ENCODE results near the gene MRPL21.
"Not testable (repeated sequence)": the region's sequence is repeated elsewhere in the genome, so short reads cannot be mapped to it uniquely, and the experiment has no call there.

The MRPL21 gene

GRCh38 chr11:68856425-68857030, 47.1 kb downstream of the MRPL21 start:
- H3K27ac ChIP-seq (ENCODE audit: low read depth, low read length); H3K4me3 ChIP-seq (ENCODE audit: low read depth in 1 of 5, low read length in 5 of 5); H3K9me3 ChIP-seq (ENCODE audit: control insufficient read depth in 5 of 5, low read length in 5 of 5); H3K36me3 ChIP-seq (ENCODE audit: control insufficient read depth in 5 of 5, insufficient read depth in 5 of 5, low read length in 5 of 5); H3K9ac ChIP-seq (ENCODE audit: low read length in 5 of 5): not testable (repeated sequence)
- Histone ChIP-seq H3K4me1 (ENCODE audit: control insufficient read depth in 5 of 5, insufficient read depth in 5 of 5, low read length in 5 of 5) (peaks cover 0 to 26% (median 15%) of the 10 kb centered on the region in 5 donors), H3K27me3 (ENCODE audit: control insufficient read depth in 5 of 5, insufficient read depth in 4 of 5, low read length in 5 of 5) (peaks cover 0 to 13% (median 12%) of the 10 kb centered on the region in 5 donors)

- Histone ChIP-seq H3K9me3 (ENCODE audit: control insufficient read depth in 5 of 5, low read length in 5 of 5) (peaks cover 0 to 3% (median 0%) of the 10 kb centered on the region in 5 donors), H3K4me3 (ENCODE audit: low read depth in 1 of 5, low read length in 5 of 5) (peak overlapping the region; percentile 61 to 76 (median 67)), H3K4me1 (ENCODE audit: control insufficient read depth in 5 of 5, insufficient read depth in 5 of 5, low read length in 5 of 5) (peaks cover 0 to 26% (median 15%) of the 10 kb centered on the region in 5 donors), H3K9ac (ENCODE audit: low read length in 5 of 5) (peak overlapping the region in 3 of 5 donors; percentile 43 to 59 (median 58)), H3K27me3 (ENCODE audit: control insufficient read depth in 5 of 5, insufficient read depth in 4 of 5, low read length in 5 of 5) (peaks cover 0 to 15% (median 12%) of the 10 kb centered on the region in 5 donors), H3K36me3 (ENCODE audit: control insufficient read depth in 5 of 5, insufficient read depth in 5 of 5, low read length in 5 of 5) (no peaks in the 10 kb centered on the region), H3K27ac (ENCODE audit: low read depth, low read length) (peak overlapping the region; percentile 30)
Observed at GRCh38 chr11:68855205-68855981, 48.2 kb downstream of the MRPL21 start.

- H3K9ac ChIP-seq (ENCODE audit: low read length in 5 of 5): no peak overlapping the region
- H3K9me3 ChIP-seq (ENCODE audit: control insufficient read depth in 5 of 5, low read length in 5 of 5): peaks cover 0 to 3% (median 0%) of the 10 kb centered on the region in 5 donors
- H3K36me3 ChIP-seq (ENCODE audit: control insufficient read depth in 5 of 5, insufficient read depth in 5 of 5, low read length in 5 of 5): no peaks in the 10 kb centered on the region
- peaks cover 0 to 15% (median 12%) of the 10 kb centered on the region in 5 donors for H3K27me3 ChIP-seq (ENCODE audit: control insufficient read depth in 5 of 5, insufficient read depth in 4 of 5, low read length in 5 of 5)
- H3K4me1 ChIP-seq (ENCODE audit: control insufficient read depth in 5 of 5, insufficient read depth in 5 of 5, low read length in 5 of 5): peaks cover 0 to 26% (median 15%) of the 10 kb centered on the region in 5 donors
- H3K27ac ChIP-seq (ENCODE audit: low read depth, low read length): no peak overlapping the region
- H3K4me3 ChIP-seq (ENCODE audit: low read depth in 1 of 5, low read length in 5 of 5): peak overlapping the region in 2 of 5 donors; percentile 67 to 76
Observed at GRCh38 chr11:68854273-68854958, 49.2 kb downstream of the MRPL21 start.

- Histone ChIP-seq H3K9ac (ENCODE audit: low read length in 5 of 5) (no peak overlapping the region), H3K36me3 (ENCODE audit: control insufficient read depth in 5 of 5, insufficient read depth in 5 of 5, low read length in 5 of 5) (no peaks in the 10 kb centered on the region), H3K27ac (ENCODE audit: low read depth, low read length) (no peak overlapping the region), H3K4me3 (ENCODE audit: low read depth in 1 of 5, low read length in 5 of 5) (no peak overlapping the region), H3K9me3 (ENCODE audit: control insufficient read depth in 5 of 5, low read length in 5 of 5) (peaks cover 0 to 3% (median 0%) of the 10 kb centered on the region in 5 donors), H3K27me3 (ENCODE audit: control insufficient read depth in 5 of 5, insufficient read depth in 4 of 5, low read length in 5 of 5) (peaks cover 0 to 17% (median 12%) of the 10 kb centered on the region in 5 donors), H3K4me1 (ENCODE audit: control insufficient read depth in 5 of 5, insufficient read depth in 5 of 5, low read length in 5 of 5) (peaks cover 0 to 26% (median 22%) of the 10 kb centered on the region in 5 donors)
Observed at GRCh38 chr11:68852628-68853027, 51.0 kb downstream of the MRPL21 start.

- Histone ChIP-seq H3K27me3 (ENCODE audit: control insufficient read depth in 5 of 5, insufficient read depth in 4 of 5, low read length in 5 of 5) (peaks cover 0 to 14% (median 11%) of the 10 kb centered on the region in 5 donors), H3K4me3 (ENCODE audit: low read depth in 1 of 5, low read length in 5 of 5) (no peak overlapping the region), H3K36me3 (ENCODE audit: control insufficient read depth in 5 of 5, insufficient read depth in 5 of 5, low read length in 5 of 5) (no peaks in the 10 kb centered on the region), H3K9me3 (ENCODE audit: control insufficient read depth in 5 of 5, low read length in 5 of 5) (peaks cover 0 to 3% (median 0%) of the 10 kb centered on the region in 5 donors), H3K9ac (ENCODE audit: low read length in 5 of 5) (no peak overlapping the region), H3K27ac (ENCODE audit: low read depth, low read length) (no peak overlapping the region), H3K4me1 (ENCODE audit: control insufficient read depth in 5 of 5, insufficient read depth in 5 of 5, low read length in 5 of 5) (peaks cover 0 to 26% (median 18%) of the 10 kb centered on the region in 5 donors)
Observed at GRCh38 chr11:68848429-68848828, 55.2 kb downstream of the MRPL21 start.

GRCh38 chr11:68847395-68847794, 56.2 kb downstream of the MRPL21 start:
- no peaks in the 10 kb centered on the region for H3K9me3 ChIP-seq (ENCODE audit: control insufficient read depth in 5 of 5, low read length in 5 of 5)
- no peak overlapping the region for H3K27ac ChIP-seq (ENCODE audit: low read depth, low read length)
- H3K27me3 ChIP-seq (ENCODE audit: control insufficient read depth in 5 of 5, insufficient read depth in 4 of 5, low read length in 5 of 5): peaks cover 0 to 19% (median 15%) of the 10 kb centered on the region in 5 donors
- H3K4me3 ChIP-seq (ENCODE audit: low read depth in 1 of 5, low read length in 5 of 5): no peak overlapping the region
- H3K9ac ChIP-seq (ENCODE audit: low read length in 5 of 5): no peak overlapping the region
- peaks cover 0 to 35% (median 28%) of the 10 kb centered on the region in 5 donors for H3K4me1 ChIP-seq (ENCODE audit: control insufficient read depth in 5 of 5, insufficient read depth in 5 of 5, low read length in 5 of 5)
- no peaks in the 10 kb centered on the region for H3K36me3 ChIP-seq (ENCODE audit: control insufficient read depth in 5 of 5, insufficient read depth in 5 of 5, low read length in 5 of 5)

- peaks cover 0 to 50% (median 41%) of the 10 kb centered on the region in 5 donors for H3K4me1 ChIP-seq (ENCODE audit: control insufficient read depth in 5 of 5, insufficient read depth in 5 of 5, low read length in 5 of 5)
- no peak overlapping the region for H3K9ac ChIP-seq (ENCODE audit: low read length in 5 of 5)
- no peaks in the 10 kb centered on the region for H3K9me3 ChIP-seq (ENCODE audit: control insufficient read depth in 5 of 5, low read length in 5 of 5)
- no peaks in the 10 kb centered on the region for H3K36me3 ChIP-seq (ENCODE audit: control insufficient read depth in 5 of 5, insufficient read depth in 5 of 5, low read length in 5 of 5)
- peaks cover 0 to 20% (median 18%) of the 10 kb centered on the region in 5 donors for H3K27me3 ChIP-seq (ENCODE audit: control insufficient read depth in 5 of 5, insufficient read depth in 4 of 5, low read length in 5 of 5)
- H3K4me3 ChIP-seq (ENCODE audit: low read depth in 1 of 5, low read length in 5 of 5): no peak overlapping the region
- no peak overlapping the region for H3K27ac ChIP-seq (ENCODE audit: low read depth, low read length)
Observed at GRCh38 chr11:68845351-68846002, 58.2 kb downstream of the MRPL21 start.

GRCh38 chr11:68844801-68845200, 58.8 kb downstream of the MRPL21 start:
- Histone ChIP-seq H3K9ac (ENCODE audit: low read length in 5 of 5) (no peak overlapping the region), H3K27me3 (ENCODE audit: control insufficient read depth in 5 of 5, insufficient read depth in 4 of 5, low read length in 5 of 5) (peaks cover 0 to 19% (median 18%) of the 10 kb centered on the region in 5 donors), H3K4me1 (ENCODE audit: control insufficient read depth in 5 of 5, insufficient read depth in 5 of 5, low read length in 5 of 5) (peaks cover 0 to 57% (median 48%) of the 10 kb centered on the region in 5 donors), H3K27ac (ENCODE audit: low read depth, low read length) (no peak overlapping the region), H3K4me3 (ENCODE audit: low read depth in 1 of 5, low read length in 5 of 5) (no peak overlapping the region), H3K9me3 (ENCODE audit: control insufficient read depth in 5 of 5, low read length in 5 of 5) (no peaks in the 10 kb centered on the region), H3K36me3 (ENCODE audit: control insufficient read depth in 5 of 5, insufficient read depth in 5 of 5, low read length in 5 of 5) (no peaks in the 10 kb centered on the region)

GRCh38 chr11:68844376-68844775, 59.3 kb downstream of the MRPL21 start:
- Histone ChIP-seq H3K9ac (ENCODE audit: low read length in 5 of 5) (no peak overlapping the region), H3K4me1 (ENCODE audit: control insufficient read depth in 5 of 5, insufficient read depth in 5 of 5, low read length in 5 of 5) (peaks cover 0 to 61% (median 52%) of the 10 kb centered on the region in 5 donors), H3K27me3 (ENCODE audit: control insufficient read depth in 5 of 5, insufficient read depth in 4 of 5, low read length in 5 of 5) (peaks cover 0 to 19% (median 18%) of the 10 kb centered on the region in 5 donors), H3K9me3 (ENCODE audit: control insufficient read depth in 5 of 5, low read length in 5 of 5) (no peaks in the 10 kb centered on the region), H3K4me3 (ENCODE audit: low read depth in 1 of 5, low read length in 5 of 5) (peak overlapping the region in 2 of 5 donors; percentile 71 to 76), H3K27ac (ENCODE audit: low read depth, low read length) (no peak overlapping the region), H3K36me3 (ENCODE audit: control insufficient read depth in 5 of 5, insufficient read depth in 5 of 5, low read length in 5 of 5) (no peaks in the 10 kb centered on the region)
